MV-4-11 (cell line): ENCODE results near the gene ANKRD36C.
"Not testable (repeated sequence)": the region's sequence is repeated elsewhere in the genome, so short reads cannot be mapped to it uniquely, and the experiment has no call there.

Experiments
- DNase-seq: peaks from one replicate; lab custom pipeline; 2025; lab: John Stamatoyannopoulos, UW

Gene ANKRD36C

GRCh38 chr2:95799147-95799889 is 192.3 kb downstream of the ANKRD36C start:
- not testable (repeated sequence) for DNase-seq

GRCh38 chr2:95796249-95797099 is 195.2 kb downstream of the ANKRD36C start:
- DNase-seq: not testable (repeated sequence)

- DNase-seq: not testable (repeated sequence)
These were observed 197.7 kb downstream of the ANKRD36C start for GRCh38 chr2:95793970-95794369.

GRCh38 chr2:95790180-95790579 is 201.4 kb downstream of the ANKRD36C start:
- DNase-seq: not testable (repeated sequence)

GRCh38 chr2:95789385-95789784 is 202.2 kb downstream of the ANKRD36C start:
- not testable (repeated sequence) for DNase-seq

- DNase-seq: not testable (repeated sequence)
These were observed 203.0 kb downstream of the ANKRD36C start for GRCh38 chr2:95788642-95789041.
